Skin of body (tissue), 2 donors: Measurements from ENCODE around the gene MS4A12. TPM values are rescaled to one million over a fixed set of nuclear protein-coding genes. Genes with fewer than 3 reads are reported as not detected.
"Not testable (repeated sequence)": the region's sequence is repeated elsewhere in the genome, so short reads cannot be mapped to it uniquely, and the experiment has no call there.

Experiments used
- DNase-seq: peaks from one replicate; lab custom pipeline; 2025; lab: John Stamatoyannopoulos, UW
- total RNA-seq: library from RNA; depleted of rRNA; stranded (reverse); fragments of >200 nt; gene quantifications from one replicate; pipeline ENCODE4 v1.2.3, GENCODE V29; 2014

MS4A12 gene
- total RNA-seq: not detected

GRCh38 chr11:60492488-60493009, at the start of gene MS4A12:
Gene MS4A12 (plus strand): TSS chr11:60492778. CDS start chr11:60497319, 4,541 bp downstream.
- no peak for DNase-seq

- DNase-seq: no peak
These were observed 45.5 kb upstream of the MS4A12 start for GRCh38 chr11:60447070-60447469.

- no peak for DNase-seq
These were observed 44.7 kb upstream of the MS4A12 start for GRCh38 chr11:60447846-60448245.

- not testable (repeated sequence) for DNase-seq
These were observed 41.4 kb upstream of the MS4A12 start for GRCh38 chr11:60451185-60451584.

- DNase-seq: no peak
These were observed 38.4 kb upstream of the MS4A12 start for GRCh38 chr11:60454212-60454611.

GRCh38 chr11:60455531-60456042, 37.0 kb upstream of the MS4A12 start, which contains the start of gene MS4A1:
Gene MS4A1 (plus strand): TSS chr11:60455847. CDS start chr11:60462375, 6,528 bp downstream.
- DNase-seq: no peak

GRCh38 chr11:60457576-60457975, 35.0 kb upstream of the MS4A12 start:
- no peak for DNase-seq

- DNase-seq: no peak
These were observed 33.2 kb upstream of the MS4A12 start for GRCh38 chr11:60459345-60459744.

GRCh38 chr11:60468829-60469228, 23.7 kb upstream of the MS4A12 start:
- DNase-seq: no peak

GRCh38 chr11:60469723-60470122, 22.9 kb upstream of the MS4A12 start:
- no peak for DNase-seq

GRCh38 chr11:60477035-60477445, 15.5 kb upstream of the MS4A12 start:
- DNase-seq: no peak

GRCh38 chr11:60482361-60482760, 10.2 kb upstream of the MS4A12 start:
- no peak for DNase-seq

- no peak for DNase-seq
These were observed 6.6 kb upstream of the MS4A12 start for GRCh38 chr11:60485987-60486386.

GRCh38 chr11:60493454-60493853, 876 bp downstream of the MS4A12 start:
- DNase-seq: no peak

GRCh38 chr11:60498399-60498798, 5.8 kb downstream of the MS4A12 start:
- DNase-seq: no peak

GRCh38 chr11:60498853-60499252, 6.3 kb downstream of the MS4A12 start:
- DNase-seq: no peak

GRCh38 chr11:60500276-60500910, 7.8 kb downstream of the MS4A12 start:
- no peak for DNase-seq

- no peak for DNase-seq
These were observed 9.7 kb downstream of the MS4A12 start for GRCh38 chr11:60502221-60502775.

- DNase-seq: no peak
These were observed 11.8 kb downstream of the MS4A12 start for GRCh38 chr11:60504219-60504905.

- not testable (repeated sequence) for DNase-seq
These were observed 17.0 kb downstream of the MS4A12 start for GRCh38 chr11:60509609-60510008.

GRCh38 chr11:60510209-60510608, 17.6 kb downstream of the MS4A12 start:
- DNase-seq: not testable (repeated sequence)

- DNase-seq: no peak
These were observed 18.8 kb downstream of the MS4A12 start for GRCh38 chr11:60511393-60511792.
